Measurements from ENCODE around the gene SNTB2.
A peak's percentile ranks its signal among the peaks of the same experiment; 100 is the strongest.

The SNTB2 gene

DNA sequence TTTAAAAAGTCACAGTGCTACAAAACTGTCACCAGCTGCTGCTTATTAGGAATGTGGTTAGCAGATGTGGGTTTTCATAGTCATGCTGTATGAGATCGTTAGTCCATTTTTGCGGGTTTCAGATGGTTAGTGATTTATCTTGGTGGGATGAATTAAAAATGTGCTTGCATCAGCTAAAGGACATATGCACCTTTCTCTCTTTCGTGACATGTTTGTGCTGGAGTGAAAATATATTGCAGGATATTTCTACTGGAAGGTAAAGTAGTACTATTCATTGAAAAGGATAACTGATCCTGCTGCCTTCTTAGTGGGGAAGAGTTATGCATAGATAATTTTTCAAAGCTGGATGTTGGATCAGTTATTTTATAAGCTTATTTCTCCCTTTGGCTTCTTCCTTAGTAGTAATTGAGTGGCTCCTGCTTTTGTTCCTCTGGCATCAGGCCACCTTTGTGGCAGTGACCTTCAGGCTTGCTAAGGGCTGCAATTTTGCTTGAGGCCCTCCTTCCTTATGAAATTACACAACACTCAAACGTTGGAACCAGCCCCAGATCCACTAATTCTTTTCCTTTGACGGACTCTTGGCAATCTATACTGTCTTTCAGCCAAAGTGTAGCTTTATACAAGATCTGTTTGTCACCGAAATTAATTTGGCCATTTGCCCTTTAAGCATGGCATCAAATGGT, 7.5 kb upstream of the SNTB2 start:
- peak in 6 of 51 donors; percentile 6 to 26 (median 8) for DNase-seq

DNA sequence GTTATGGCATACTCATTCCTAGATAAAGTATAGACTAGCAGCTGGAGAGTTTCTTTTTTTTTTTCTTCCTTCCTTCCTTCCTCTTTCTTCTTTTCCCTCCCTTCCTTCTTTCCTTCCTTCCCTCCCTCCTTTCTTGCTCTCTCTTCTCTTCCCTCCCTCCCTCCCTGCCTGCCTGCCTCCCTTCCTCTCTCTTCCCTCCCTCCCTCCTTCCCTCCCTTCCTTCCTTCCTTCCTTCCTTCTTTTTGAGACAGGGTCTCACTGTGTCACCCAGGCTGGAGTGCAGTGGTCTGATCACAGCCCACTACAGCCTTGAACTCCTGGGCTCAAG, 7.0 kb upstream of the SNTB2 start:
- no peak for DNase-seq

- no peak for DNase-seq
Measured at GRCh38 chr16:69182730-69183416, 4.1 kb upstream of the SNTB2 start.

DNA sequence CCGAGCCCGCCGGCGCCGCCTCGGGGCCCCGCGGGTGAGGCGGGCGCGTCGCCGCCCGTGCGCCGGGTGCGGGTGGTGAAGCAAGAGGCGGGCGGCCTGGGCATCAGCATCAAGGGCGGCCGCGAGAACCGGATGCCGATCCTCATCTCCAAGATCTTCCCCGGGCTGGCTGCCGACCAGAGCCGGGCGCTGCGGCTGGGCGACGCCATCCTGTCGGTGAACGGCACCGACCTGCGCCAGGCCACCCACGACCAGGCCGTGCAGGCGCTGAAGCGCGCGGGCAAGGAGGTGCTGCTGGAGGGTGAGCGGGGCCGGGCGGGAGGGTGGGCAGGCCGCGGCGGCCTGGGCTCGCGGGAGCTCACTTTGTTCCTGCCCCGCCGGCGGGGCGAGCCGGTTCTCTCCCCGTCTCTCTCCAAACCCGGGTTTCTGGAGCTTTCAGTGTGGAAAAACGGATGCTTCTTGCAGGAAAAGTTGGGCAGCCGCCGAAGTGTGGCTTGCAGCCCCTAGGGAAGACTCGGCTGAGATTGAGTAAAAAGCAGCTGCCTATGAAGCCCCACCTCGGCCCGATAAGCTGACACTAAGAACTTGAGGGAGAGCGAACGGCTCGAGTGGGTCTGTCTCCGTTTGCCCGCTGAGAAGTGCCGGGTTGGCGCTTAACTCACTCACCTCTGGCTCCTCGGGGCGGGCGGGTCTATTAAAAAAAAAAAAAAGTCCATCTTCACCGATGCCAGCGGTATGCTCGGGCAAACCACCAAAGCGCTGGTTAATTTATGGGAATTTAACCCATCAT, 677 bp downstream of the SNTB2 start:
- DNase-seq, result peak in 36 of 51 donors; percentile 6 to 66 (median 36)

DNA sequence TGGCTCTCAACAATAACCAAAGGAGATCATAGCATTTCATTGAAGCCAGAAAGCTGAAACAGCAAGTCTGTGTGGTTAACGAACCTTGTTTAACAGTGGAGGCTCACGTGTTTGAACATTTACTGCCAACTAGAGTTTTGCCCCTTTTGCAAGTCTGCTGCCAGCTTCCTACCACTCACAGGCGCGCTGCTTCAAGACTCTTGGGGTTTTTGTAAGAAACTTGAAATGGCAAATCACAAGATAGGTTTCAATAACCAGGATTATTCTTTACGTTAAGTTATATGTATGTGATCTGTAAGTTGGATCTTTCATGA, 1.2 kb downstream of the SNTB2 start:
- peak in 8 of 51 donors; percentile 1 to 40 (median 13) for DNase-seq

GRCh38 chr16:69188716-69189115, 1.8 kb downstream of the SNTB2 start:
- DNase-seq, result peak in 1 of 51 donors; percentile 5

- DNase-seq, result no peak
Measured at GRCh38 chr16:69190046-69190588, 3.2 kb downstream of the SNTB2 start.

- DNase-seq, result no peak
Measured at GRCh38 chr16:69190598-69190997, 3.6 kb downstream of the SNTB2 start.

- no peak for DNase-seq
Measured at GRCh38 chr16:69191136-69191535, 4.2 kb downstream of the SNTB2 start.

- no peak for DNase-seq
Measured at GRCh38 chr16:69193855-69194254, 6.9 kb downstream of the SNTB2 start.

DNA sequence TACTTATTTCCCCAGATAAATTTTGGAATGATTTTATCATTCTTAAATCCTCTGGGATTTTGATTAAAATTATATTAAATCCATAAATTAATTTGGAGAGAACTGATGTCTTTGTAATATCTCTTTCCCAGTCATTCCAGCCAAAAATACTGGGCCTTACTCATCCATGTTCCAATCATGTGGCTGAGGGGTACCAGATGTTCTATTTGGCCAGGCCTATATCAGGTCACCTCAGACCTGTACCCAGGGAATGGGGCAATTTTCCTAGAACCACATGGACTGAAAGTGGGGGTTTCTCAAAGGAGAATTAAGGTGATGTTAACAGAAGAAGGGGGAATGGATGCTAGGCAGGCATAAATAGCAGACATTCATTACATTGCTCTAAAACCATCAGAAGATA, 7.5 kb downstream of the SNTB2 start:
- DNase-seq, result no peak

DNA sequence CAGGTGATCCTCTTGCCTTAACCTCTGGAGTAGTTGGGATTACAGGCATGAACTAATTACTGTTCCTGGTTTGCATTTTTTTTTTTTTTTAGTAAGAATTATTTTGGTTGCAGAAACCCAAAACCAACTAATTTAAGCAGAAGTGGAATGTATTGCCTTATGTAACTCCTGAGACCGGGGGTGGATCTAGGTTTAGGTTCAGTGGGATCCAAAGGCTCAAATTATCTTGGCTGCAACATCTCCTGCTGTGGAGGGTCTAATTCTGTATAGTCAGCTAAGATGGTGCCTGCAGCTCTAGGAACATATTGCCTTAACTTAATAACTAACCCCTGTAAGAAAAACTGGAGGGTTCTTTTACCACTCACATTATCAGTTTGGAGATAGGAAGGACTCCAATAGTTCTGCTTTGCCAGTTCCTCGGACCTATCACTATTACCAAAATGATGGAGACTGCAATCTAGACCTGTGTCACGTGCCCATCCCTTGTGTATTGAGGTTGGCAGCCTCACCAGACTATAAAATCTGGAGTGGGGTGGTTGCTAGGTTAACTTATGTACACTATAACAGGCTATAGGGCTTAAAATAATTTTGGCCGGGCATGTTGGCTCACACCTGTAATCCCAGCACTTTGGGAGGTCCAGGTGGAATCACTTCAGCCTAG, 8.5 kb downstream of the SNTB2 start:
- no peak for DNase-seq

GRCh38 chr16:69197573-69197972, 10.6 kb downstream of the SNTB2 start:
- DNase-seq, result no peak

- DNase-seq, result no peak
Measured at GRCh38 chr16:69199382-69199781, 12.4 kb downstream of the SNTB2 start.

DNA sequence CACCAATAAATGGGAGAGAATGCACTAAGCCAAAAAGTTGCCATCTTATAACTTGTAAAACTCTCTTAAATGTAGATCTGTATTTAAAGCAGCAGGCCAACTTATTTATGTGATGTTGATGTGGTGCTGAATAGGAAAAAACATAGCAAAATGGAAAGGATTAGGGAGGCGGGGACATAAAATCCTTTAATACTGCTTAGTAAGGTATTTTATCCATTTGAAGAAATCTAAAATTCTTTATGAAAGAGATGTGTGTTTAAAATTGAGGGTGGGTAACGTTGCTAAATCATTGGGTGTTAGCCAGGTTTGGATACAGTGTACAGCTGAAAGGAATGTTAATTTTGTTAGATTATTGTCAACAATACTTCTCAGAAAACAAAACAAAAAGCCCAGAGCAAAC, 14.3 kb downstream of the SNTB2 start:
- DNase-seq, result no peak

DNA sequence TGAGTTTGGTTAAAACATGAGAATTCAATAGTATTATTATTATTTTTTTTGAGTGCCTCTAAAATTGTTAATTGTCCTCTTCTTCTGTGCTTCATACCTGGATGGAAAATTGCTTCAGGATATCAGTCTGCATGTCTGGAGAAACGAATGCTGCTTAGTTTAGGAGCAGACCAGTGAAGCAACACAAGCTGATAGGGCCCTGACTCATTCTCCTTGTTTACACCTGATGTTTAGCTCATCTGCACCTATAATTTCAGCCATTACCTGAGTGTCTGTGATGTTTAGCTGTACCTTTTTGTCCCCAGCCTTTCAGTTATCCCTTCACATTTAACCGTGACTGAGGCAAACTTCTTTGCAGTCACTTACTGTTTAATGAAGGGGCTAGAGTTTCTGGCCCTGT, 14.8 kb downstream of the SNTB2 start:
- no peak for DNase-seq

DNA sequence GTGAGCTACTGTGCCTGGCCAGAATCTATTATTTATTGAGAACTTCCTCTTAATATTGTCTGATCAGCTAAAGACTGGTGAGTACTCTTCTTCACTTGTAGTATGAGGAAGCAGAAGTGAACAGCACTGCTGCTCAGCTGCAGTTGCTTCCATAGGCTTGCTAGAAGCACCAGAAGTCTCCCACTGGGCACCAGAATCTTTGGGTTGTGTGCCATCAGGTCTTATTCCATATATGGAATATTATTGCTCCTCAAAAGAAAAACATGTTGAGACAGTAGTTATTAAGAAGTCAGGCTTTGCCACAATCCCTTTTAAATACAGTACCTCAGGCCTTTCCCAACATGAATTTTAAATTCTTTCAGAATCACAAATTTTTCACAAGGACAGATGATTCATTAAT, 17.2 kb downstream of the SNTB2 start:
- no peak for DNase-seq

- no peak for DNase-seq
Measured at GRCh38 chr16:69209735-69210134, 22.8 kb downstream of the SNTB2 start.

DNA sequence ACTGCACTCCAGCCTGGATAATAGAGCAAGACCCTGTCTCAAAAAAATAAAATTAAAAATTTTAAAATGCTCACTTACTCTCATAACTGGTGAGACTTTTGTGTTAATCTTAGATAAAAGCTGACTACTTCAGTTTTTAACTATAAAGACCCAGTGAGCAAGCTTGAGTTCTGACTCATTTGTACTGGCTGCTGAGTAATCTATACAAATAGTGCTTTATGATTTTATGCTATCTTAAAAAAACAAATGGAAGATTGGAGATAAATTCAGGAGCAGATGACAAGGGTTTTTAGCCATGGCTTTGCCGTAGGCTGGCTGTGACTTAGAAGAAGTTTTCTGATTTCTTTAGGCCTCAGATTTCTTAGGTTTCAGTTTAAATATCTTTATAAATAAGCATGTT, 30.5 kb downstream of the SNTB2 start:
- DNase-seq, result no peak

DNA sequence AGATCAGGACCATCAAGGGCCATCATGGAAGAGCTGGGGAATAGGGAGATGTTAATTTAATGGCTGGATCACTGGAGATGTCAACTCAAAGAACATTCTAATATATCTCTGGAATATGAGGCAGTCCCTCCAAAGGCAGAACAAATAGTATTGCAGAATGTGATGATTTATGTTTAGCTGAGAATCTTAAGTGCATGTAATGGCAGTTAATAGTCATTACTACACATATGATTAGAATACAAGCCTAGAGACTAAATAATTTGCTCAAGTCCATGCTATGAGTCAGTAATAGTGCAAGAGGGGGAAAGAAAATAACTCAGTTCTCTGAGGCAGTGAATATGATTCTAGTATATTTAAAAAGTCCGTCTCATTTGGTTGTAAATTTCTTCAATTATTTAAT, 32.3 kb downstream of the SNTB2 start:
- DNase-seq, result no peak

DNA sequence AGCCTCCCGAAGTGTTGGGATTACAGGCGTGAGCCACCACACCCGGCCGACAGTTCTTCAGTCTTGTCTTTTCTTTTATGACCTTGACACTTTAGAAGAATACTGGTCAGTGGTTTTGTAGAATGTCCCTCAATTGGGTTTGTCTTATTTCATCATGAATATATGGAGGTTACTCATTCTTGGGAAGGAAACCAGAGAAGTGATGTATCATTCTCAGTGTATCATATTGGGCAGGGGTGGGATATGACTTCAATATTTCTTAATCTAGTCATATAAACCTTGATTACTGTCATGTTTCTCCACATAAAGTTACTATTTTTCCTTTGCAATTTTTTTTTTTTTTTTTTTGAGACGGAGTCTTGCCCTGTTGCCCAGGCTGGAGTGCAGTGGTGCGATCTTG, 36.9 kb downstream of the SNTB2 start:
- DNase-seq, result no peak

- DNase-seq, result no peak
Measured at GRCh38 chr16:69225121-69225520, 38.2 kb downstream of the SNTB2 start.
